HG02870 (cell line): ENCODE results near the gene FRMD4B.
"Not testable (repeated sequence)": the region's sequence is repeated elsewhere in the genome, so short reads cannot be mapped to it uniquely, and the experiment has no call there.

ENCODE experiments used
- ATAC-seq: cut with Tn5 transposase; IDR thresholded peaks from one replicate; pipeline ENCODE4 v1.9.1; 2021; ENCODE audit warnings: mild to moderate bottlenecking, moderate library complexity; ENCODE audit not compliant: unreplicated experiment

Gene FRMD4B

DNA sequence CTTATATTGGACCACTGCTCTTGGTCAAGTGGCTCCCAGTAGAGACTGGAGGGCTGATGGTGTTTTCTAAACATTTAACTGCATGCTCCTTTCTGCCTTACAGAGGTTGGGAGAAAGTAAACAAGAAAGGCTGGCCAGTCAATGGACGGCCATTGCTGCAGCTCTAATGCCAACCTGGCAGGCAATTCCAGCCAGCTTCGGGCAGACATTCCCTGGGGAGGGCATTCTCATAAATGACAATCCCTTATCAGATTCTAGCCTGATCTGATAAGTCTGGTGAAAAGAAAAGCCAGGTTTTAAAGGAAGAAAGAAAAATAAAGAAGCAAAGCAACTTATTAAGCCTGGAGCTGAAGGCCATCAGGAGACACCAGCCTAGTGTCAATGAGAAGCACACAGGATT lies 60.7 kb downstream of the FRMD4B start:
- ATAC-seq: no peak

- peak; percentile 40 for ATAC-seq
Observed at GRCh38 chr3:69324362-69325025, 61.4 kb downstream of the FRMD4B start.

- ATAC-seq: no peak
Observed at GRCh38 chr3:69323941-69324340, 61.9 kb downstream of the FRMD4B start.

DNA sequence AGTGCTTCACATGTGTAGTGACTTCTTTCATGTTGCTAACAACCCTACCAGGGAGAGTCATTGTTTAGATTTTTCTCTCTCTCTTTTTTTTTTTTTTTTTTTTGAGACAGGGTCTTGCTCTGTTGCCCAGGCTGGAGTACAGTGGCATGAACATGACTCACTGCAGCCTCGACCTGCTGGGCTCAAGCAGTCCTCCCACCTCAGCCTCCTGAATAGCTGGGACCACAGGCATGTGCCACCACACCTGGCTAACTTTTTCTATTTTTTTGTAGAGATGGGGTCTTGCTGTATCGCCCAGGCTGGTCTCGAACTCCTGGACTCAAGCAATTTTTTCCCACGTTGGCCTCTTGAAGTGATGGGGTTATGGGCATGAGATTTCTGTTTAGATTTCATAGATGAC lies 63.4 kb downstream of the FRMD4B start:
- ATAC-seq: not testable (repeated sequence)

GRCh38 chr3:69322158-69322509 lies 63.8 kb downstream of the FRMD4B start:
- ATAC-seq: no peak

GRCh38 chr3:69321301-69322157 lies 64.4 kb downstream of the FRMD4B start:
- ATAC-seq: no peak

GRCh38 chr3:69320871-69321271 lies 65.0 kb downstream of the FRMD4B start:
- ATAC-seq: peak; percentile 44

GRCh38 chr3:69319652-69320051 lies 66.2 kb downstream of the FRMD4B start:
- ATAC-seq: no peak

DNA sequence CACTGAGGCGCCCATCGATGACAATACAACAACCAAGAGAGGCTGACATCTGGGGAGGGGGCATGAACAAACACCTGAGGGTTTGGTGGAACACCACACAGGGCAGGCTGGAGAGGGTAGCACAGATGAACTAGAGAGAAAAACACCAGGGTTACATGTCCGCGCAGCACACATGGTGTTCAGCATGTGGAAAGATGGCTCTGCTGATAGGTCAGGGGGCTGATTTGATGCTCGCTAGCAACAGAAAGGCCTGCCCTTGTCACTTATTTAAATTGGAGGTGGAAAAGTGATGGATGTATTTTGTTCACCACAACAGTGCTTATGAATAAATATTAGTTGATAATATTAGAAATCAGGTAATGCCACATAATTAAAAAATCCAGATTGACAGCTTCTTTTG lies 67.5 kb downstream of the FRMD4B start:
- no peak for ATAC-seq

DNA sequence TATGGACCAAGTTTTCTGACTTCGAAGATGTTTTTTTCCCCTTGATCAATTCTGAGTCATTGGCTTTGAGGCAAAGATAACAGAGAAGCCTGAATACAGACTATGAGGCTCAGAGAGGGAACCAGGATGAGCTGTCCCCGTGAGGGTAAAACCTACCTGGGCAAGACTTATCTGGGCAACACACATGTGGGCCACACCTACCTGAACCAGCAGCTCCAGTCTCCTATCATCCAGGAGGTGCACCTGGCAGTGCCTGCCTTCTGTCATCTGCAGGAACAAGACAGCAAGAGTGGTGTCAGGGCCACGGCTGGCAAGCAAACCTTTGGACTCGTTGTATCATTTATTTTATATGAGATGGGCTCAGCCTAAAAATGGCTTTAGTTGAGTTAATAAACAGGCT lies 72.6 kb downstream of the FRMD4B start:
- ATAC-seq: no peak

DNA sequence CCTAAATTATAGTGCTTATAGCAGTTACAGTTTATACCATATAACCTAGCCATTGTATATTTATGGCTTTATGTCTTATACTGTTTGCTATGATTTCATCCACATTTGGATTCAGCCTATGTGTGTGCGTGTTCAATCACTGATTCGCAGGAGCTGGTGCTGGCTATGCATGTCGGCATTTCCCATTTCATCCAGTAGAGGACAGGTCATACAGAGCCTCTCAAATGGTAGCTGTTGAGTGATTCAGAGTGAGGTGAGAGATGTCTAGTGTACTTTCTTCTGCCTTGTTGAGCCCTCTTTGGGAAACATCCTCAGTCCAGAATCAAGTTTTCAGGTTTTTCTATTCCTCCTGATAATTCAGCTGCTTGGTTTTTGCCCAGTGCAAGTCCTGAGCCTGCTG lies 76.1 kb downstream of the FRMD4B start:
- ATAC-seq: no peak

- ATAC-seq: peak; percentile 94
Observed at GRCh38 chr3:69306239-69307185, 79.4 kb downstream of the FRMD4B start.

- ATAC-seq: peak; percentile 43
Observed at GRCh38 chr3:69305011-69305410, 80.9 kb downstream of the FRMD4B start.

GRCh38 chr3:69304396-69304795 lies 81.5 kb downstream of the FRMD4B start:
- no peak for ATAC-seq

GRCh38 chr3:69300296-69300695 lies 85.6 kb downstream of the FRMD4B start:
- no peak for ATAC-seq

- ATAC-seq: no peak
Observed at GRCh38 chr3:69299344-69299743, 86.5 kb downstream of the FRMD4B start.

GRCh38 chr3:69297501-69297900 lies 88.4 kb downstream of the FRMD4B start:
- no peak for ATAC-seq

GRCh38 chr3:69296995-69297394 lies 88.9 kb downstream of the FRMD4B start:
- ATAC-seq: no peak

DNA sequence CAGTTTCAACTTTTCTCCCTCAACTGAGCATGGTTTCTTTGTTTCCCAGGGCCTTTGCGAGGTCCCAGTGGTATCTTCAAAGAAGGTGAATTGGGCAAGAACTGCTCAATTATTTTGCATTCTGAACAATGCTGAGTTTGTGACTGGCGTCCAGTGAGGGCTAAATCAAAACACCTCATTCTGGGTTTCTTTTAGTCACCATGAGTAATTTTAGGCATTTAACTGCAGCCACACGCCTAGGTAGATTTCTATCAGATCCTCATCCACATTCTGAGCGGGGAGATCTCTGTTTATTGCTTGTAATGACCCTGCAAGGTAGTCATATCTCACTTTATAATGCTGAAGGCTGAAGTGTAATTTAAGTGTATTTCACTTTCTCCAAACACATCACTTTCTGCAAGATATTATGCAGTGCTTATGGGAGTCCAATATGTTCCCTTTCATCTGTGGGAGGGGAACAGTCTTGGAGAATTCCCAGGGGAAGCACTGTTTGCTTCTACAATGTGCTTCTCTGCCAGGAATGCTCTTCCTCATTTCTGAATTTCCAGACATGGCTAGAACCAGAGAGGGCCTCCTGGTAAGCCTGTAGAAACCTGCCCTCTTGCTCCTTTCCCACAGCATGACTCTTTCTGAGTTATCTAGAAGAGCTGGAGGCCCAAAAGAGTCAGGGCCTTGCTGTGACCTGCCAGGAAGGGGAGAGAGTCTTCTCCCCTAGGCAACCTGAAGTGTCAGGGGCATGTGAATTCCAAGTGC lies 91.7 kb downstream of the FRMD4B start:
- peak; percentile 83 for ATAC-seq

GRCh38 chr3:69292959-69293574 lies 92.8 kb downstream of the FRMD4B start:
- ATAC-seq: no peak
